ENCODE measurements around the gene INHBB. TPM values are rescaled to one million over a fixed set of nuclear protein-coding genes. Genes with fewer than 3 reads are reported as not detected.

The INHBB gene
- total and polyA plus RNA-seq, 11 donors, result 0.70 to 38.0 (median 2.8) TPM

- peaks cover 0 to 3% (median 0%) of the 10 kb centered on the region in 12 donors for H3K4me1 ChIP-seq
- H3K9me3 ChIP-seq, result no peaks in the 10 kb centered on the region
- 70 to 76% (median 73%) methylated on average over 24 to 25 of the region's 25 CpGs for WGBS, 4 donors
- H3K27ac ChIP-seq, result no peak overlapping the region
- H3K4me3 ChIP-seq, result no peak overlapping the region
- no peaks in the 10 kb centered on the region for H3K36me3 ChIP-seq
- intact Hi-C loops (cut with DNase I), result no loop called here
- TF ChIP-seq POLR2A (IDR thresholded peaks at IDR 0.05), result no peak
- no peak for TF ChIP-seq CTCF (IDR thresholded peaks at IDR 0.05)
- peaks cover 0 to 22% (median 2%) of the 10 kb centered on the region in 9 donors for H3K27me3 ChIP-seq
- DNase-seq (peak in 1 of 5 donors; percentile 6), ATAC-seq (no peak)
These were observed 51.2 kb downstream of the INHBB start for GRCh38 chr2:120396861-120397811.

- no peak overlapping the region for H3K27ac ChIP-seq
- peaks cover 0 to 22% (median 2%) of the 10 kb centered on the region in 9 donors for H3K27me3 ChIP-seq
- DNase-seq, result peak in 1 of 5 donors; percentile 8
- no peaks in the 10 kb centered on the region for H3K9me3 ChIP-seq
- H3K4me3 ChIP-seq, result no peak overlapping the region
- no peak for ATAC-seq
- H3K4me1 ChIP-seq, result peaks cover 0 to 3% (median 0%) of the 10 kb centered on the region in 12 donors
- 67 to 73% (median 70%) methylated on average over 17 to 18 of the region's 18 CpGs for WGBS, 4 donors
- TF ChIP-seq POLR2A (IDR thresholded peaks at IDR 0.05) (no peak), CTCF (IDR thresholded peaks at IDR 0.05) (no peak)
- no peaks in the 10 kb centered on the region for H3K36me3 ChIP-seq
- intact Hi-C loops (cut with DNase I), result no loop called here
These were observed 52.4 kb downstream of the INHBB start for GRCh38 chr2:120398051-120398995.

GRCh38 chr2:120398996-120399888 lies 53.3 kb downstream of the INHBB start:
- Histone ChIP-seq H3K27ac (no peak overlapping the region), H3K4me1 (peaks cover 0 to 3% (median 0%) of the 10 kb centered on the region in 12 donors)

More at GRCh38 chr2:120398996-120399888, 53.3 kb downstream of the INHBB start:
- no peaks in the 10 kb centered on the region for H3K9me3 ChIP-seq
- 80 to 84% (median 83%) methylated on average over 18 to 22 of the region's 22 CpGs for WGBS, 4 donors
- peaks cover 0 to 22% (median 1%) of the 10 kb centered on the region in 9 donors for H3K27me3 ChIP-seq
- ATAC-seq, result no peak
- intact Hi-C loops (cut with DNase I), result no loop called here
- no peak overlapping the region for H3K4me3 ChIP-seq
- H3K36me3 ChIP-seq, result no peaks in the 10 kb centered on the region
- TF ChIP-seq CTCF (IDR thresholded peaks at IDR 0.05) (no peak), POLR2A (IDR thresholded peaks at IDR 0.05) (no peak)
- peak in 2 of 5 donors; percentile 12 to 56 for DNase-seq

Measured in heart left ventricle (tissue), 16 donors.